ENCODE data around the gene ZNF236. TPM values are rescaled to one million over a fixed set of nuclear protein-coding genes. Genes with fewer than 3 reads are reported as not detected.
A peak's percentile ranks its signal among the peaks of the same experiment; 100 is the strongest.

Gene ZNF236
- total and polyA plus RNA-seq, 4 donors: 0.83 to 8.2 (median 5.0) TPM

DNA sequence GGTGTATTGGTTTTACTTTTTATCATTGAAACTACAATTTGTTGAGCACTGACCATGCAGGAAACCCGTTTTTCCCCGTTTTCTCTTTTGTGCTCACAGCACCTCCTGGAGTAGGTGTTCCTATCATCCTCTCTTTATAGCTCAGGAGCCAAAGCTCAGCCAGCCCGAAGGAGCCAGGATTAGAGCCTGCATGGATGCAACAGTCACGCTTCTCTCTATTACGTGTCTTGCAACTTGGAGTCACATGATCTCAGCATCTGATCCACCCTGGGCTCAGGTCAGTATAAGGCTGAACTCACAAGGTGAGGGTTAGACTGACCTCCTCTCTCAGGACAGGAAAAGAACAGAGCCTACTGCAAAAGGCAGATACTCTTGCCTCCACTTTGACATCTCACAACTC is 159.7 kb downstream of the ZNF236 start:
- Histone ChIP-seq H3K36me3 (ENCODE audit: control insufficient read depth in 4 of 4, insufficient read depth in 3 of 4, low read depth in 1 of 4, low read length in 3 of 4) (no peaks in the 10 kb centered on the region), H3K9ac (ENCODE audit: low read depth in 1 of 2, low read length in 2 of 2) (no peak overlapping the region), H3K27ac (ENCODE audit: low read depth in 1 of 2, low read length in 2 of 2) (no peak overlapping the region), H3K4me3 (ENCODE audit: low read depth in 1 of 3, low read length in 3 of 3) (no peak overlapping the region), H3K9me3 (ENCODE audit: control insufficient read depth in 4 of 4, low read length in 3 of 4) (no peaks in the 10 kb centered on the region), H3K27me3 (ENCODE audit: control insufficient read depth in 4 of 4, insufficient read depth in 4 of 4, low read length in 3 of 4) (no peaks in the 10 kb centered on the region), H3K4me1 (ENCODE audit: control insufficient read depth in 4 of 4, insufficient read depth in 4 of 4, low read length in 3 of 4) (peaks cover 3 to 27% (median 22%) of the 10 kb centered on the region in 4 donors)
- WGBS: 63% methylated on average over 5 of the region's 5 CpGs
- DNase-seq (ENCODE audit: low spot score): peak; percentile 30
- TF ChIP-seq EGR1 (IDR thresholded peaks at IDR 0.05; ENCODE audit: low read depth in 2 of 2): no peak
- TF ChIP-seq, protein P1, sequence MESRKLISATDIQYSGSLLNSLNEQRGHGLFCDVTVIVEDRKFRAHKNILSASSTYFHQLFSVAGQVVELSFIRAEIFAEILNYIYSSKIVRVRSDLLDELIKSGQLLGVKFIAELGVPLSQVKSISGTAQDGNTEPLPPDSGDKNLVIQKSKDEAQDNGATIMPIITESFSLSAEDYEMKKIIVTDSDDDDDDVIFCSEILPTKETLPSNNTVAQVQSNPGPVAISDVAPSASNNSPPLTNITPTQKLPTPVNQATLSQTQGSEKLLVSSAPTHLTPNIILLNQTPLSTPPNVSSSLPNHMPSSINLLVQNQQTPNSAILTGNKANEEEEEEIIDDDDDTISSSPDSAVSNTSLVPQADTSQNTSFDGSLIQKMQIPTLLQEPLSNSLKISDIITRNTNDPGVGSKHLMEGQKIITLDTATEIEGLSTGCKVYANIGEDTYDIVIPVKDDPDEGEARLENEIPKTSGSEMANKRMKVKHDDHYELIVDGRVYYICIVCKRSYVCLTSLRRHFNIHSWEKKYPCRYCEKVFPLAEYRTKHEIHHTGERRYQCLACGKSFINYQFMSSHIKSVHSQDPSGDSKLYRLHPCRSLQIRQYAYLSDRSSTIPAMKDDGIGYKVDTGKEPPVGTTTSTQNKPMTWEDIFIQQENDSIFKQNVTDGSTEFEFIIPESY (IDR thresholded peaks at IDR 0.05): no peak
- TF ChIP-seq RXRA (IDR thresholded peaks at IDR 0.05): no peak
- TF ChIP-seq RAD21 (IDR thresholded peaks at IDR 0.05): no peak
- TF ChIP-seq FOXA1 (IDR thresholded peaks at IDR 0.05): no peak
- TF ChIP-seq, protein P2, sequence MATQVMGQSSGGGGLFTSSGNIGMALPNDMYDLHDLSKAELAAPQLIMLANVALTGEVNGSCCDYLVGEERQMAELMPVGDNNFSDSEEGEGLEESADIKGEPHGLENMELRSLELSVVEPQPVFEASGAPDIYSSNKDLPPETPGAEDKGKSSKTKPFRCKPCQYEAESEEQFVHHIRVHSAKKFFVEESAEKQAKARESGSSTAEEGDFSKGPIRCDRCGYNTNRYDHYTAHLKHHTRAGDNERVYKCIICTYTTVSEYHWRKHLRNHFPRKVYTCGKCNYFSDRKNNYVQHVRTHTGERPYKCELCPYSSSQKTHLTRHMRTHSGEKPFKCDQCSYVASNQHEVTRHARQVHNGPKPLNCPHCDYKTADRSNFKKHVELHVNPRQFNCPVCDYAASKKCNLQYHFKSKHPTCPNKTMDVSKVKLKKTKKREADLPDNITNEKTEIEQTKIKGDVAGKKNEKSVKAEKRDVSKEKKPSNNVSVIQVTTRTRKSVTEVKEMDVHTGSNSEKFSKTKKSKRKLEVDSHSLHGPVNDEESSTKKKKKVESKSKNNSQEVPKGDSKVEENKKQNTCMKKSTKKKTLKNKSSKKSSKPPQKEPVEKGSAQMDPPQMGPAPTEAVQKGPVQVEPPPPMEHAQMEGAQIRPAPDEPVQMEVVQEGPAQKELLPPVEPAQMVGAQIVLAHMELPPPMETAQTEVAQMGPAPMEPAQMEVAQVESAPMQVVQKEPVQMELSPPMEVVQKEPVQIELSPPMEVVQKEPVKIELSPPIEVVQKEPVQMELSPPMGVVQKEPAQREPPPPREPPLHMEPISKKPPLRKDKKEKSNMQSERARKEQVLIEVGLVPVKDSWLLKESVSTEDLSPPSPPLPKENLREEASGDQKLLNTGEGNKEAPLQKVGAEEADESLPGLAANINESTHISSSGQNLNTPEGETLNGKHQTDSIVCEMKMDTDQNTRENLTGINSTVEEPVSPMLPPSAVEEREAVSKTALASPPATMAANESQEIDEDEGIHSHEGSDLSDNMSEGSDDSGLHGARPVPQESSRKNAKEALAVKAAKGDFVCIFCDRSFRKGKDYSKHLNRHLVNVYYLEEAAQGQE (IDR thresholded peaks at IDR 0.05): no peak
- TF ChIP-seq, protein P3, sequence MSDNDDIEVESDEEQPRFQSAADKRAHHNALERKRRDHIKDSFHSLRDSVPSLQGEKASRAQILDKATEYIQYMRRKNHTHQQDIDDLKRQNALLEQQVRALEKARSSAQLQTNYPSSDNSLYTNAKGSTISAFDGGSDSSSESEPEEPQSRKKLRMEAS (IDR thresholded peaks at IDR 0.05): no peak
- no peak for TF ChIP-seq NR2F2 (IDR thresholded peaks at IDR 0.05)
- no peak for TF ChIP-seq GABPA (IDR thresholded peaks at IDR 0.05 in 1 of 2, conservative IDR thresholded peaks at IDR 0.05 in 1 of 2)
- no peak for TF ChIP-seq TAF1 (conservative IDR thresholded peaks at IDR 0.05)
- TF ChIP-seq, protein P4, sequence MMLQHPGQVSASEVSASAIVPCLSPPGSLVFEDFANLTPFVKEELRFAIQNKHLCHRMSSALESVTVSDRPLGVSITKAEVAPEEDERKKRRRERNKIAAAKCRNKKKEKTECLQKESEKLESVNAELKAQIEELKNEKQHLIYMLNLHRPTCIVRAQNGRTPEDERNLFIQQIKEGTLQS (IDR thresholded peaks at IDR 0.05): no peak
- TF ChIP-seq, protein P5, sequence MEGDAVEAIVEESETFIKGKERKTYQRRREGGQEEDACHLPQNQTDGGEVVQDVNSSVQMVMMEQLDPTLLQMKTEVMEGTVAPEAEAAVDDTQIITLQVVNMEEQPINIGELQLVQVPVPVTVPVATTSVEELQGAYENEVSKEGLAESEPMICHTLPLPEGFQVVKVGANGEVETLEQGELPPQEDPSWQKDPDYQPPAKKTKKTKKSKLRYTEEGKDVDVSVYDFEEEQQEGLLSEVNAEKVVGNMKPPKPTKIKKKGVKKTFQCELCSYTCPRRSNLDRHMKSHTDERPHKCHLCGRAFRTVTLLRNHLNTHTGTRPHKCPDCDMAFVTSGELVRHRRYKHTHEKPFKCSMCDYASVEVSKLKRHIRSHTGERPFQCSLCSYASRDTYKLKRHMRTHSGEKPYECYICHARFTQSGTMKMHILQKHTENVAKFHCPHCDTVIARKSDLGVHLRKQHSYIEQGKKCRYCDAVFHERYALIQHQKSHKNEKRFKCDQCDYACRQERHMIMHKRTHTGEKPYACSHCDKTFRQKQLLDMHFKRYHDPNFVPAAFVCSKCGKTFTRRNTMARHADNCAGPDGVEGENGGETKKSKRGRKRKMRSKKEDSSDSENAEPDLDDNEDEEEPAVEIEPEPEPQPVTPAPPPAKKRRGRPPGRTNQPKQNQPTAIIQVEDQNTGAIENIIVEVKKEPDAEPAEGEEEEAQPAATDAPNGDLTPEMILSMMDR (IDR thresholded peaks at IDR 0.05; ENCODE audit: low read depth, low read length, missing input control): no peak
- TF ChIP-seq FOXA2 (IDR thresholded peaks at IDR 0.05): no peak
- no peak for TF ChIP-seq SP1 (IDR thresholded peaks at IDR 0.05)
- no peak for TF ChIP-seq HNF4A (conservative IDR thresholded peaks at IDR 0.05)
- TF ChIP-seq JUND (IDR thresholded peaks at IDR 0.05): no peak
- TF ChIP-seq HNF4G (IDR thresholded peaks at IDR 0.05): no peak
- no peak for TF ChIP-seq YY1 (IDR thresholded peaks at IDR 0.05)

All from liver (tissue), 9 donors.